ENCODE measurements around the gene MKNK2.

MKNK2 gene

DNA sequence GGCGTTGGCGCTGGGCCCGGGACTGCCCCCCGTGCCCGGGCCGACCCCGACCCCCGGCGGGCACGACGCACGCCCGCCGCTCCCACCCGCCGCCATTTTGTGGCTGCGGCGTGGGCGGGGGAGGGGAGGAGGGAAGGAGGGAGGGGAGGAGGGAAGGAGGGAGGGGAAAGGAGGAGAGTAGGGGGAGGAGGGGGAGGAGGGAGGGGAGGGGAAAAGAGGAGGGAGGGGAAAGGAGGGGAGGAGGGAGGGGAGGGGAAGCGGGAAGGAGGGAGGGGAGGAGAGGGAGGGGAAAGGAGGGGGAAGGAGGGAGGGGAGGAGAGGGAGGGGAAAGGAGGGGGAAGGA is 35.5 kb downstream of the MKNK2 start, which contains the start of gene BTBD2:
Gene BTBD2 (minus strand): TSS at position 107 of the 343 bp plus-strand sequence. CDS start 11 bp downstream, at position 96.
- no peak within 1 kb of the TSS for H3K27ac Mint-ChIP-seq
- no peak for DNase-seq
- peak within 1 kb of the TSS; percentile 71 for H3K4me3 Mint-ChIP-seq
- TF ChIP-seq, protein P1, sequence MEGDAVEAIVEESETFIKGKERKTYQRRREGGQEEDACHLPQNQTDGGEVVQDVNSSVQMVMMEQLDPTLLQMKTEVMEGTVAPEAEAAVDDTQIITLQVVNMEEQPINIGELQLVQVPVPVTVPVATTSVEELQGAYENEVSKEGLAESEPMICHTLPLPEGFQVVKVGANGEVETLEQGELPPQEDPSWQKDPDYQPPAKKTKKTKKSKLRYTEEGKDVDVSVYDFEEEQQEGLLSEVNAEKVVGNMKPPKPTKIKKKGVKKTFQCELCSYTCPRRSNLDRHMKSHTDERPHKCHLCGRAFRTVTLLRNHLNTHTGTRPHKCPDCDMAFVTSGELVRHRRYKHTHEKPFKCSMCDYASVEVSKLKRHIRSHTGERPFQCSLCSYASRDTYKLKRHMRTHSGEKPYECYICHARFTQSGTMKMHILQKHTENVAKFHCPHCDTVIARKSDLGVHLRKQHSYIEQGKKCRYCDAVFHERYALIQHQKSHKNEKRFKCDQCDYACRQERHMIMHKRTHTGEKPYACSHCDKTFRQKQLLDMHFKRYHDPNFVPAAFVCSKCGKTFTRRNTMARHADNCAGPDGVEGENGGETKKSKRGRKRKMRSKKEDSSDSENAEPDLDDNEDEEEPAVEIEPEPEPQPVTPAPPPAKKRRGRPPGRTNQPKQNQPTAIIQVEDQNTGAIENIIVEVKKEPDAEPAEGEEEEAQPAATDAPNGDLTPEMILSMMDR (IDR thresholded peaks at IDR 0.05) = no peak
- H3K9me3 Mint-ChIP-seq = peaks cover 9% of the 10 kb centered on the region
- peaks cover 3% of the 10 kb centered on the region for H3K27me3 Mint-ChIP-seq (ENCODE audit: low read depth, poor library complexity)
- H3K36me3 Mint-ChIP-seq (ENCODE audit: low read depth) = peaks cover 21% of the 10 kb centered on the region
- H3K4me1 Mint-ChIP-seq = peaks cover 11% of the 10 kb centered on the region

- peaks cover 11% of the 10 kb centered on the region for H3K4me1 Mint-ChIP-seq
- H3K27ac Mint-ChIP-seq = no peak overlapping the region
- DNase-seq = peak; percentile 67
- peaks cover 14% of the 10 kb centered on the region for H3K9me3 Mint-ChIP-seq
- peak overlapping the region; percentile 71 for H3K4me3 Mint-ChIP-seq
- peaks cover 27% of the 10 kb centered on the region for H3K36me3 Mint-ChIP-seq (ENCODE audit: low read depth)
- TF ChIP-seq, protein P1 (IDR thresholded peaks at IDR 0.05) = no peak
- H3K27me3 Mint-ChIP-seq (ENCODE audit: low read depth, poor library complexity) = peaks cover 3% of the 10 kb centered on the region
Measured at GRCh38 chr19:2014731-2015607, 36.1 kb downstream of the MKNK2 start.

DNA sequence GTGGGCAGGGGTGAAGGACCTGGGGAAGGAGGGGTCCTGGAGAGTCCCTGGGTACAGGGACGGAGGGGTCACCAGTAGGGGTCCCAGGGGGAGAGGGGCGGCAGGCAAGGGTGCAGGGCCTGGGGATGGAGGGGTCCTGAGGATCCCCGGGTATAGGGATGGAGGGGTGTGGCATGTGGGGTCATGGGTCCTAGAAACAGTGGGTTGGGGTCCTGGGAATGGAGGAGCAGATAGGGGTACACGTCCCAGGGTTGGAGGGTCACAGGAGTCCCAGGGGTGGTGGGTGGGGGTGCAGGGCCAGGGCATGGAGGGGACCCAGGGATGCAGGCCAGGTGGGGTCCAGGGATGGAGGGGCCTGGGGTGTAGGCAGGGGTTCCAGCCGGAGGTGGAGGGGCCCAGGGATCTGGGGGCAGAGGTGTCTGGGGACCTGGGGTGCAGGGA is 36.9 kb downstream of the MKNK2 start:
- H3K27me3 Mint-ChIP-seq (ENCODE audit: low read depth, poor library complexity) = no peaks in the 10 kb centered on the region
- peaks cover 29% of the 10 kb centered on the region for H3K36me3 Mint-ChIP-seq (ENCODE audit: low read depth)
- DNase-seq = no peak
- H3K4me3 Mint-ChIP-seq = peak overlapping the region; percentile 71
- no peak overlapping the region for H3K27ac Mint-ChIP-seq
- peaks cover 14% of the 10 kb centered on the region for H3K9me3 Mint-ChIP-seq
- TF ChIP-seq, protein P1 (IDR thresholded peaks at IDR 0.05) = no peak
- H3K4me1 Mint-ChIP-seq = peaks cover 11% of the 10 kb centered on the region

- no peak for DNase-seq
- peaks cover 14% of the 10 kb centered on the region for H3K9me3 Mint-ChIP-seq
- H3K4me3 Mint-ChIP-seq = peak overlapping the region; percentile 71
Measured at GRCh38 chr19:2013683-2013961, 37.4 kb downstream of the MKNK2 start.

GRCh38 chr19:2012941-2013682 is 37.9 kb downstream of the MKNK2 start:
- peaks cover 29% of the 10 kb centered on the region for H3K36me3 Mint-ChIP-seq (ENCODE audit: low read depth)
- H3K27me3 Mint-ChIP-seq (ENCODE audit: low read depth, poor library complexity) = no peaks in the 10 kb centered on the region
- peak overlapping the region; percentile 71 for H3K4me3 Mint-ChIP-seq
- no peak for DNase-seq
- no peak overlapping the region for H3K27ac Mint-ChIP-seq
- TF ChIP-seq, protein P1 (IDR thresholded peaks at IDR 0.05) = no peak
- peaks cover 14% of the 10 kb centered on the region for H3K9me3 Mint-ChIP-seq
- peaks cover 11% of the 10 kb centered on the region for H3K4me1 Mint-ChIP-seq

More at GRCh38 chr19:2013683-2013961, 37.4 kb downstream of the MKNK2 start:
- Mint-ChIP-seq H3K4me1 (peaks cover 11% of the 10 kb centered on the region), H3K36me3 (ENCODE audit: low read depth) (peaks cover 29% of the 10 kb centered on the region), H3K27me3 (ENCODE audit: low read depth, poor library complexity) (no peaks in the 10 kb centered on the region), H3K27ac (no peak overlapping the region)
- TF ChIP-seq, protein P1 (IDR thresholded peaks at IDR 0.05) = no peak

Measured in nephron progenitor cell (in vitro differentiated cells).